A549 (cell line): ENCODE results near the gene RDH11. TPM values are rescaled to one million over a fixed set of nuclear protein-coding genes. Genes with fewer than 3 reads are reported as not detected.

Experiments
- ATAC-seq, 2 experiments: fragments of 200-7000 bp in 1 of 2; fragments of >200 bp in 1 of 2; cut with Nextera tagmentation in 1 of 2; cut with Tn5 transposase in 1 of 2; 3 replicates each; pipeline versions ENCODE4 v1.8.0 to v1.9.1; 2018 to 2020; ENCODE audit warnings: mild to moderate bottlenecking in 1 of 2, moderate library complexity in 1 of 2
- CTCF ChIA-PET: fragments of 300-600 bp; sonication (Branson Sonifier 250); formaldehyde crosslinking; extraction: SDS; loops from one replicate; lab custom pipeline; 2021; ENCODE audit warnings: antibody characterized with exemption, inconsistent platforms; lab: Yijun Ruan, JAX
- POLR2A ChIA-PET: fragments of 350-600 bp; formaldehyde crosslinking; extraction: SDS; loops from one replicate; lab custom pipeline; 2021; ENCODE audit warnings: antibody characterized with exemption, inconsistent platforms; lab: Yijun Ruan, JAX
- DNase-seq, 2 experiments: peaks; one replicate each; pipeline versions ENCODE4 v3.0.0 to v3.0.0-alpha.2; 2011 to 2016; ENCODE audit warnings: low read depth in 1 of 2, low spot score in 1 of 2
- FAIRE-seq: peaks from 2 replicates; lab custom pipeline; 2011; peaks lifted over from hg19 to GRCh38; lab: Jason Lieb, UNC
- H3K27ac ChIP-seq, 2 experiments: fragments of >200 bp; sonication (Bioruptor Twin); formaldehyde crosslinking; 3 replicates each; pipeline ENCODE4 v1.5.1; 2016 to 2017
- H3K4me1 ChIP-seq: fragments of >200 bp; sonication (Bioruptor Twin); formaldehyde crosslinking; 3 replicates; pipeline ENCODE4 v1.6.1; 2016
- H3K4me2 ChIP-seq: fragments of >200 bp; sonication (Bioruptor Twin); formaldehyde crosslinking; 3 replicates; pipeline ENCODE4 v1.6.1; 2016
- H3K4me3 ChIP-seq: fragments of >200 bp; sonication (Bioruptor Twin); formaldehyde crosslinking; 3 replicates; pipeline ENCODE4 v1.5.1; 2016
- H3K9me3 ChIP-seq: fragments of >200 bp; sonication (Bioruptor Twin); formaldehyde crosslinking; 3 replicates; pipeline ENCODE4 v1.6.1; 2016
- BHLHE40 ChIP-seq: IDR thresholded peaks from 2 replicates; pipeline ENCODE4 v1.6.1; 2012; ENCODE audit warnings: low read depth, low read length, inconsistent platforms
- CBX2 ChIP-seq: fragments of 200-600 bp; sonication (generic); IDR thresholded peaks from 2 replicates; pipeline ENCODE4 v1.6.1; 2016; ENCODE audit warnings: low read depth, mild to moderate bottlenecking, borderline replicate concordance
- CBX8 ChIP-seq: fragments of 200-600 bp; sonication (generic); IDR thresholded peaks from 2 replicates; pipeline ENCODE4 v1.6.1; 2016
- EHMT2 ChIP-seq: fragments of 200-600 bp; sonication (generic); IDR thresholded peaks from 2 replicates; pipeline ENCODE4 v1.6.1; 2016; ENCODE audit warnings: antibody characterized with exemption, low read depth, mild to moderate bottlenecking, moderate library complexity
- HDAC2 ChIP-seq: fragments of 200-600 bp; sonication (generic); IDR thresholded peaks from 2 replicates; pipeline ENCODE4 v1.6.1; 2016
- HOXA7 ChIP-seq: fragments of 250-450 bp; sonication (Bioruptor Pico); IDR thresholded peaks from 2 replicates; pipeline ENCODE4 v1.5.0; 2020; ENCODE audit warnings: mild to moderate bottlenecking, moderate library complexity
- HOXB5 ChIP-seq: fragments of 250-450 bp; sonication (Bioruptor Pico); IDR thresholded peaks from 2 replicates; pipeline ENCODE4 v1.5.0; 2020; ENCODE audit warnings: mild to moderate bottlenecking, moderate library complexity
- JUNB ChIP-seq: fragments of >200 bp; sonication (Bioruptor Twin); formaldehyde crosslinking; IDR thresholded peaks from 2 replicates; pipeline ENCODE4 v1.6.1; 2016
- KDM1A ChIP-seq: fragments of 200-600 bp; sonication (generic); IDR thresholded peaks from 2 replicates; pipeline ENCODE4 v1.6.1; 2016; ENCODE audit warnings: low read depth, mild to moderate bottlenecking
- MAZ ChIP-seq: fragments of 150-350 bp; IDR thresholded peaks from 2 replicates; pipeline ENCODE4 v1.6.1; 2014; ENCODE audit warnings: antibody characterized with exemption, low read depth, low read length, borderline replicate concordance
- MYC ChIP-seq: IDR thresholded peaks from 2 replicates; pipeline ENCODE4 v1.6.1; 2012; ENCODE audit warnings: mild to moderate bottlenecking, inconsistent platforms, low read length, improper control_type of control experiment, borderline replicate concordance
- NFE2L2 ChIP-seq: fragments of 150-350 bp; conservative IDR thresholded peaks from 2 replicates; pipeline ENCODE4 v1.6.1; 2014; ENCODE audit warnings: low read length
- NR3C1 ChIP-seq: fragments of >200 bp; sonication (Bioruptor Twin); formaldehyde crosslinking; IDR thresholded peaks from 3 replicates; pipeline ENCODE4 v1.6.1; 2017
- RAD21 ChIP-seq, 2 experiments: fragments of >200 bp in 1 of 2; sonication (Bioruptor Twin) in 1 of 2; formaldehyde crosslinking in 1 of 2; IDR thresholded peaks in 1 of 2; conservative IDR thresholded peaks in 1 of 2; 2 replicates in 1 of 2; 3 replicates in 1 of 2; pipeline ENCODE4 v1.6.1; 2012 to 2018; ENCODE audit warnings: inconsistent platforms in 1 of 2
- RFX5 ChIP-seq: fragments of 450-650 bp; IDR thresholded peaks from 2 replicates; pipeline ENCODE4 v1.7.1; 2014; ENCODE audit warnings: antibody characterized with exemption, mild to moderate bottlenecking, moderate library complexity
- TP53 ChIP-seq: fragments of 250-450 bp; sonication (Bioruptor Pico); IDR thresholded peaks from 2 replicates; pipeline ENCODE4 v1.5.0; 2021; ENCODE audit warnings: mild to moderate bottlenecking, moderate library complexity
- ZC3H11A ChIP-seq: fragments of 450-650 bp; IDR thresholded peaks from 2 replicates; pipeline ENCODE4 v1.6.1; 2014; ENCODE audit warnings: antibody characterized with exemption, mild to moderate bottlenecking
- ZSCAN20 ChIP-seq: fragments of 250-450 bp; sonication (Bioruptor Pico); IDR thresholded peaks from 2 replicates; pipeline ENCODE4 v1.8.0; 2022; ENCODE audit warnings: mild to moderate bottlenecking, moderate library complexity
- WGBS: methylation state at CpG from one replicate; pipeline ENCODE4 v1.1.6; 2017; ENCODE audit errors: missing lambda C conversion rate; 5-methylcytosine and 5-hydroxymethylcytosine counted together
- polyA plus RNA-seq, 4 experiments: library from polyadenylated mRNA; depleted of rRNA in 3 of 4; stranded (reverse); fragments of >200 nt; fragmentation: RNase III in 1 of 4; extraction: RNeasy Plus Mini Kit Qiagen cat#74134 plus additional on column Dnase treatment in 1 of 4; gene quantifications; 2 replicates in 3 of 4; 3 replicates in 1 of 4; pipeline ENCODE4 v1.2.3, GENCODE V29; 2011 to 2017
- TF ChIP-seq, protein P1 (sequence below): IDR thresholded peaks from 2 replicates; pipeline ENCODE4 v1.6.1; 2012
- TF ChIP-seq, protein P2 (sequence below): fragments of >200 bp; sonication (Bioruptor Twin); formaldehyde crosslinking; IDR thresholded peaks from 2 replicates; pipeline ENCODE4 v1.6.1; 2016
- TF ChIP-seq, protein P3 (sequence below): fragments of 250-450 bp; sonication (Bioruptor Pico); IDR thresholded peaks from 2 replicates; pipeline ENCODE4 v1.5.0; 2021; ENCODE audit warnings: mild to moderate bottlenecking, moderate library complexity, borderline replicate concordance
- TF ChIP-seq, protein P4 (sequence below): fragments of 200-600 bp; sonication (generic); IDR thresholded peaks from 2 replicates; pipeline ENCODE4 v1.6.1; 2016; ENCODE audit warnings: antibody characterized with exemption, mild to moderate bottlenecking, moderate library complexity
- TF ChIP-seq, protein P5 (sequence below): fragments of >200 bp; sonication (Bioruptor Twin); formaldehyde crosslinking; IDR thresholded peaks from 3 replicates; pipeline ENCODE4 v1.5.1; 2016

RDH11 gene
- polyA plus RNA-seq, 2 of the 4 experiments (the other 2 are of a cell fraction), result 85.7 to 132 TPM

DNA sequence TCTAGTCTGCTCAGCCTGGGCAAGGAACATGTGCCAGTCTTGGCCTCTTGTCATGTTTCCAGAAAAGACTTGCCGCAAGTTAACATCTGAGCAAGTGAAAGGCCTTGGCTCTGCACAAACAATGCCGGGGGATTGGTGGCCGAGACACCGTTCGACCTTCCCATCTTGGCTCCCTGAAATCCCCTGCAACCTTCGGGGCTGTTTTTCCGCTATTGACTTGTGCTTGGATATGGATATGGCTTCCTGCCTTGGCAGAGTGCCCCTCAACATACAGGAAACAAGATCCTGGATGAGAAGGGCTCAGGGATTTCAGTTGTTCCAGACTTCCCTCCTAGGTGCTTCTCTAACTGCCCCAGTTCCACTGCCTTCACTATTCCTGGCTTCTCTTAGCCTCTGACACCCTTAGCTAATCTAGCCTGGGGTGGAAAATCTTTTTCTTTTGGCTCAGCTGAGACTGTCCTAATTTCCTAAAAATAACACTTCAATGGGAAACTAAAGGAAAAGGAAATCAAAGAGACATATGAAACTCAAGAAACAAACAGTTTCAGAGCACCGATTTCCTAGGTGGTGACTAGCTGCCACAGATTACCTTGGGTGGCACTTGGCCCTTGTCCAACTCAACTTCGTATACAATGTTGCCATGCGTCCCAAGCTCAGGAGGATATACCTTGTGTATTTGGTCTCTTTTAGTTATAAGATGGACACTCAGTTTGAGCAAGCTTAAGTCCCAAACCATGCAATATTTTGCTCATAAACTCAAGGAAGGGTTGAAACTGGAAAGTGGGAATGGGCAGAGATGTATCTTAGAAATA lies 40.0 kb upstream of the RDH11 start:
- Histone ChIP-seq H3K4me3 (no peak overlapping the region), H3K4me1 (peaks cover 18% of the 10 kb centered on the region), H3K27ac (peak overlapping the region in 1 of 2 experiments; percentile 40; a peak in 3 of 6 replicates), H3K9me3 (no peaks in the 10 kb centered on the region), H3K4me2 (no peak overlapping the region)
- 92% methylated on average over 10 of the region's 10 CpGs for WGBS
- ATAC-seq (no peak), DNase-seq (no peak), FAIRE-seq (no peak)
- TF ChIP-seq NR3C1 (no peak), RAD21 (conservative IDR thresholded peaks at IDR 0.05 in 1 of 2, IDR thresholded peaks at IDR 0.05 in 1 of 2) (no peak), HOXB5 (CRISPR knock-in tag) (no peak), KDM1A (no peak), JUNB (no peak)
- TF ChIP-seq, protein P1, sequence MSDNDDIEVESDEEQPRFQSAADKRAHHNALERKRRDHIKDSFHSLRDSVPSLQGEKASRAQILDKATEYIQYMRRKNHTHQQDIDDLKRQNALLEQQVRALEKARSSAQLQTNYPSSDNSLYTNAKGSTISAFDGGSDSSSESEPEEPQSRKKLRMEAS, result no peak
- ChIA-PET POLR2A (no interaction called here), CTCF (interaction anchor here (1.0 kb wide), 1 partner anchor 31 kb away, joined by 4 read pairs; no protein-coding TSS in a partner anchor)

DNA sequence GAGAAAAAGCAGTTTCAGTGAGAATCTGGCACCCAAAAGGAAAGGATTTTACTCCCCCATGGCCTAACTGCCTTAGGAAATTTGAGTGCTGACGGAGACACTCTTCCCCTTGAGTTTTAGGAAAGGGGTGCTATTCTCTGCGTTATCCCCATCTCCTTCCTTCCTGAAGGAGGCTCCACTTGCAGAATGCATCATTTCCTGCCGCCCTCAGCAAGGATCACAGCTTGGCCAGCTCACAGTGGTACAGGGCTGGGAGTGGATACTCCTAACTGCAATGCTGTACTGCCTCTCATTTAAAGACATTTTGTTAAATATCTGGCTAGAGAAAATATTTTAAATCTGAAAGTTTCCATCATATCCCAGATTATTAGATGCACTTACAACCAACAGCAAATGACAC lies 39.1 kb upstream of the RDH11 start:
- CTCF ChIA-PET, result interaction anchor here (1.0 kb wide), 1 partner anchor 30 kb away, joined by 4 read pairs; no protein-coding TSS in a partner anchor
- no peak for FAIRE-seq
- POLR2A ChIA-PET, result no interaction called here

DNA sequence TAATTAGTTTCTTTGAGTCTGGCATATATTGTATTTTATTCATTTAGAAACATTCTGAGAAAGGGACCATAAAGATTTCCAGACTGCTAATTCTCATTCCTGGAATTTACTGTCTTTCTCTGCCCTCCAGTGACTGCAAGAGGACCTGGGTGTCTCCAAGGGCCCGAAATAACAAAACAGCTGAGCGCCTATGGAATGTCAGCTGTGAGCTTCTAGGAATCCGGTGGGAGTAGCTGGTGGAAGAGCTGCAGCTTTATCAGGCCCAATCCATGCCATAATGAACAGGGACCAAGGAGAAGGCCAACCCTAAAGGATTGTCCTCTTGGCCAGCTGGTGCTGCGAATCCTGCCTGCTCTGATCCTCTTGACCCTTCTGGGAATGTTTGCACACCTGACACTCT lies 38.1 kb upstream of the RDH11 start:
- Histone ChIP-seq H3K4me2 (no peak overlapping the region), H3K4me1 (peaks cover 9% of the 10 kb centered on the region), H3K9me3 (no peaks in the 10 kb centered on the region), H3K4me3 (no peak overlapping the region), H3K27ac (0 out of 6 replicates have a peak overlapping the region, but pooled peaks of 1 of the 2 experiments have one; percentile 25)
- FAIRE-seq (no peak), DNase-seq (no peak), ATAC-seq (no peak)
- WGBS, result 87% methylated on average over 4 of the region's 4 CpGs
- ChIA-PET CTCF (no interaction called here), POLR2A (no interaction called here)
- TF ChIP-seq JUNB (no peak), ZSCAN20 (CRISPR knock-in tag) (no peak), CBX8 (no peak), EHMT2 (no peak), BHLHE40 (no peak), NR3C1 (no peak), MAZ (no peak), RFX5 (no peak), HDAC2 (no peak), TP53 (CRISPR knock-in tag) (no peak), NFE2L2 (no peak), MYC (no peak), HOXA7 (CRISPR knock-in tag) (no peak)
- TF ChIP-seq, protein P2, sequence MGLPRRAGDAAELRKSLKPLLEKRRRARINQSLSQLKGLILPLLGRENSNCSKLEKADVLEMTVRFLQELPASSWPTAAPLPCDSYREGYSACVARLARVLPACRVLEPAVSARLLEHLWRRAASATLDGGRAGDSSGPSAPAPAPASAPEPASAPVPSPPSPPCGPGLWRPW, result no peak
- TF ChIP-seq, protein P3, sequence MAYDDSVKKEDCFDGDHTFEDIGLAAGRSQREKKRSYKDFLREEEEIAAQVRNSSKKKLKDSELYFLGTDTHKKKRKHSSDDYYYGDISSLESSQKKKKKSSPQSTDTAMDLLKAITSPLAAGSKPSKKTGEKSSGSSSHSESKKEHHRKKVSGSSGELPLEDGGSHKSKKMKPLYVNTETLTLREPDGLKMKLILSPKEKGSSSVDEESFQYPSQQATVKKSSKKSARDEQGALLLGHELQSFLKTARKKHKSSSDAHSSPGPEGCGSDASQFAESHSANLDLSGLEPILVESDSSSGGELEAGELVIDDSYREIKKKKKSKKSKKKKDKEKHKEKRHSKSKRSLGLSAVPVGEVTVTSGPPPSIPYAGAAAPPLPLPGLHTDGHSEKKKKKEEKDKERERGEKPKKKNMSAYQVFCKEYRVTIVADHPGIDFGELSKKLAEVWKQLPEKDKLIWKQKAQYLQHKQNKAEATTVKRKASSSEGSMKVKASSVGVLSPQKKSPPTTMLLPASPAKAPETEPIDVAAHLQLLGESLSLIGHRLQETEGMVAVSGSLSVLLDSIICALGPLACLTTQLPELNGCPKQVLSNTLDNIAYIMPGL (CRISPR knock-in tag), result no peak
- TF ChIP-seq, protein P4, sequence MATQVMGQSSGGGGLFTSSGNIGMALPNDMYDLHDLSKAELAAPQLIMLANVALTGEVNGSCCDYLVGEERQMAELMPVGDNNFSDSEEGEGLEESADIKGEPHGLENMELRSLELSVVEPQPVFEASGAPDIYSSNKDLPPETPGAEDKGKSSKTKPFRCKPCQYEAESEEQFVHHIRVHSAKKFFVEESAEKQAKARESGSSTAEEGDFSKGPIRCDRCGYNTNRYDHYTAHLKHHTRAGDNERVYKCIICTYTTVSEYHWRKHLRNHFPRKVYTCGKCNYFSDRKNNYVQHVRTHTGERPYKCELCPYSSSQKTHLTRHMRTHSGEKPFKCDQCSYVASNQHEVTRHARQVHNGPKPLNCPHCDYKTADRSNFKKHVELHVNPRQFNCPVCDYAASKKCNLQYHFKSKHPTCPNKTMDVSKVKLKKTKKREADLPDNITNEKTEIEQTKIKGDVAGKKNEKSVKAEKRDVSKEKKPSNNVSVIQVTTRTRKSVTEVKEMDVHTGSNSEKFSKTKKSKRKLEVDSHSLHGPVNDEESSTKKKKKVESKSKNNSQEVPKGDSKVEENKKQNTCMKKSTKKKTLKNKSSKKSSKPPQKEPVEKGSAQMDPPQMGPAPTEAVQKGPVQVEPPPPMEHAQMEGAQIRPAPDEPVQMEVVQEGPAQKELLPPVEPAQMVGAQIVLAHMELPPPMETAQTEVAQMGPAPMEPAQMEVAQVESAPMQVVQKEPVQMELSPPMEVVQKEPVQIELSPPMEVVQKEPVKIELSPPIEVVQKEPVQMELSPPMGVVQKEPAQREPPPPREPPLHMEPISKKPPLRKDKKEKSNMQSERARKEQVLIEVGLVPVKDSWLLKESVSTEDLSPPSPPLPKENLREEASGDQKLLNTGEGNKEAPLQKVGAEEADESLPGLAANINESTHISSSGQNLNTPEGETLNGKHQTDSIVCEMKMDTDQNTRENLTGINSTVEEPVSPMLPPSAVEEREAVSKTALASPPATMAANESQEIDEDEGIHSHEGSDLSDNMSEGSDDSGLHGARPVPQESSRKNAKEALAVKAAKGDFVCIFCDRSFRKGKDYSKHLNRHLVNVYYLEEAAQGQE, result no peak

More for the DNA sequence above, 39.1 kb upstream of the RDH11 start:
- peaks cover 13% of the 10 kb centered on the region for H3K4me1 ChIP-seq
- no peaks in the 10 kb centered on the region for H3K9me3 ChIP-seq
- H3K4me3 ChIP-seq, result no peak overlapping the region
- 82% methylated on average over 3 of the region's 3 CpGs for WGBS
- DNase-seq (no peak), ATAC-seq (no peak)
- no peak for TF ChIP-seq BHLHE40
- no peak for TF ChIP-seq ZC3H11A
- TF ChIP-seq RFX5, result no peak
- TF ChIP-seq CBX2, result no peak
- TF ChIP-seq, protein P5, sequence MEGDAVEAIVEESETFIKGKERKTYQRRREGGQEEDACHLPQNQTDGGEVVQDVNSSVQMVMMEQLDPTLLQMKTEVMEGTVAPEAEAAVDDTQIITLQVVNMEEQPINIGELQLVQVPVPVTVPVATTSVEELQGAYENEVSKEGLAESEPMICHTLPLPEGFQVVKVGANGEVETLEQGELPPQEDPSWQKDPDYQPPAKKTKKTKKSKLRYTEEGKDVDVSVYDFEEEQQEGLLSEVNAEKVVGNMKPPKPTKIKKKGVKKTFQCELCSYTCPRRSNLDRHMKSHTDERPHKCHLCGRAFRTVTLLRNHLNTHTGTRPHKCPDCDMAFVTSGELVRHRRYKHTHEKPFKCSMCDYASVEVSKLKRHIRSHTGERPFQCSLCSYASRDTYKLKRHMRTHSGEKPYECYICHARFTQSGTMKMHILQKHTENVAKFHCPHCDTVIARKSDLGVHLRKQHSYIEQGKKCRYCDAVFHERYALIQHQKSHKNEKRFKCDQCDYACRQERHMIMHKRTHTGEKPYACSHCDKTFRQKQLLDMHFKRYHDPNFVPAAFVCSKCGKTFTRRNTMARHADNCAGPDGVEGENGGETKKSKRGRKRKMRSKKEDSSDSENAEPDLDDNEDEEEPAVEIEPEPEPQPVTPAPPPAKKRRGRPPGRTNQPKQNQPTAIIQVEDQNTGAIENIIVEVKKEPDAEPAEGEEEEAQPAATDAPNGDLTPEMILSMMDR, result 0 out of 3 replicates have a peak, but pooled peaks have one; percentile 5
- H3K4me2 ChIP-seq, result no peak overlapping the region
- peak overlapping the region in 1 of 2 experiments; percentile 25; a peak in 1 of 6 replicates for H3K27ac ChIP-seq
